H54 (cell line): ENCODE data around the gene PHRF1.
"Not testable (repeated sequence)": the region's sequence is repeated elsewhere in the genome, so short reads cannot be mapped to it uniquely, and the experiment has no call there.

ENCODE experiments used
- DNase-seq: peaks from one replicate; pipeline ENCODE4 v3.0.0; 2011; ENCODE audit warnings: low spot score, mixed read lengths; ENCODE audit not compliant: insufficient read length
- FAIRE-seq: peaks from 3 replicates; lab custom pipeline; 2011; peaks lifted over from hg19 to GRCh38; lab: Jason Lieb, UNC
- POLR2A ChIP-seq: IDR thresholded peaks from 2 replicates; pipeline ENCODE4 v1.6.1; 2011; ENCODE audit warnings: low read depth, mild to moderate bottlenecking, low read length

Gene PHRF1

DNA sequence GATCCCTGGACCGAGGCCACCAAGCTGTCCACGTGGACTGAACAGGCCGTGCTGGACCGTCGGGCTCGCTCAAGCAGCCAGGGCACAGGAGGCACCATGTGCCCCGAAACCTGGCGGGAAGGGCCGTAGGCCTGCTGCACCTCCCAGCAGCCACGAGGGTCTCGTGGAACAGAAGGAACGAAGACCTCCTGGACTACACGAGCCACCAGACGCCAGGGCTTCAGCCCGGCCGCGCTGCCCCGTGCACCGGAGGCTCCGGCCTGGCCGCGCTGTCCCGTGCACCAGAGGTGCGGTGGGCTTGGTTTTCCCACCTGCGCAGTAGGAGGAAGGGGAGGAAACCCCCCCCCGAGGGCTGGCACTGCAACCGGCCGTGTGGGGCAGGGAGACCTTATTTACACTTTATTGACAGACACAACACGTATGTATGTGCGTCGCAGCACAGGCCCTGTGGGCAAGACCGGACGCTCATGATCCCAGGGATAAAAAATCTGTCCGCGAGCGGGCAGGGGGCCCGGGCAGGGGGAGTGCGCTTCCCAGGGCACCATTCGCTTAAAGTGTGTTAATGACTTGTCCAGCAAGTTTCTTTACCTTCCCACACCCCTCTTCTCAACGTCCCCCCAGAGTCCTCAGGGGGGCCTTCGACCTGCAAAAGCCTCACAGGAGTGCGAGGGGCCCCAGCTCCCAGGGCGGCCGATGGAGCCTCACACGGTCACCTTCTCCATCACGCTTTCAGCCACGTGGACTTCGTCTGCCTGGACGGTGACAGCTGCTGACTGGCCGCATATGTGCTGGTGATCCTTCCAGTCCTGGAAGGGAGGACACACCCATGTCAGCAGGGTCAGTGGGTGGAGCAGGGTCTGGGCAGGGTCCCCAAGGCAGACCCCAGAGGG, 67.8 kb downstream of the PHRF1 start:
- no peak for TF ChIP-seq POLR2A
- DNase-seq (no peak), FAIRE-seq (no peak)

DNA sequence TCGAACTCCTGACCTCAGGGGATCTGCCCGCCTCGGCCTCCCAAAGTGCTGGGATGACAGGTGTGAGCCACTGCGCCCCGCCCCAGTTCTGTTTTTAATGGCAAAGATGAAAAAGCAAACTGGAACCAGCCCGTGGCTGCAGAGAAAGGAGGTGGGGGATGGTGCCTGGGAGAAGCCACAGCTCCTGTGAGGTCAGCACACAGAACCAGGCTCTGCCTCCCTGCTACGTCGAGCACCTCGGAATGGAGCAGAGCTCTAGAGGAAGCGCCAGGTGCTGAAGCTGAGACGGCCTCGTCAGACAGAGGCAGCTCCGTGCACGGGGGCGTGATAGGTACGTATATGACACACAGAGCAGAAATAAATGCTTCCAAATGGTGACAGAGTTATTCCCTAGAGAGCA, 69.3 kb downstream of the PHRF1 start:
- no peak for FAIRE-seq
- TF ChIP-seq POLR2A: no peak
- DNase-seq: no peak

DNA sequence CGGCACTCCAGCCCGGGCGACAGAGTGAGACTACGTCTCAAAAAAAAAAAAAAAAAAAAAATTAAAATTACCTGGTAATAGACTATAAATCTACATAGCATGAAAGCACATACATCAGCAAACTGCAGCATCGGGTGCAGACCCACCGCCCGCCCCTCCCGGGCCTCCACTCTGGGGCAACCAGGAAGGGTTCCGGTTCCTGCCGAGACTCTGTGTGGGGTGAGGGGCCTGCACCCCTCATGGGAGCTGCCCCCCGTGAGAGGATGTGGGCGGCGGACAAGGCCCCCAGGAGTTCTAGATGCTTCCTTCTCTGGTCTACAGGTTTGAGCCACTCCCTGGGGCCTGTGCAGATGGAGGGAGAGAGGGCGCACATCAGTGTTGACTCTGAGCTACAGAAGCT, 69.9 kb downstream of the PHRF1 start:
- TF ChIP-seq POLR2A: no peak
- no peak for FAIRE-seq
- DNase-seq: no peak

DNA sequence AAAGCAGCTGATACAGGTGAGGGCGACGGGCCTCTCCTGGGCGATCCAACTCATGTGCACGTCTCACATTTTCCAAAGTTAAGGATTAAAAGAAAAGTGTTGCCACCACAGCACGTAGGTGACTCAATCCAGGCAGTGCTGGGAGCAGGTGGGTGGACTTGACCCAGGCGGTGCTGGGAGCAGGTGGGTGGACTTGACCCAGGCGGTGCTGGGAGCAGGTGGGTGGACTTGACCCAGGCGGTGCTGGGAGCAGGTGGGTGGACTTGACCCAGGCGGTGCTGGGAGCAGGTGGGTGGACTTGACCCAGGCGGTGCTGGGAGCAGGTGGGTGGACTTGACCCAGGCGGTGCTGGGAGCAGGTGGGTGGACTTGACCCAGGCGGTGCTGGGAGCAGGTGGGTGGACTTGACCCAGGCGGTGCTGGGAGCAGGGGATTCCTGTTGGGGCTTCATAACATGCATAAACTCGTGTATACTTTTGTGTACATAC, 71.4 kb downstream of the PHRF1 start:
- DNase-seq, FAIRE-seq: not testable (repeated sequence)

DNA sequence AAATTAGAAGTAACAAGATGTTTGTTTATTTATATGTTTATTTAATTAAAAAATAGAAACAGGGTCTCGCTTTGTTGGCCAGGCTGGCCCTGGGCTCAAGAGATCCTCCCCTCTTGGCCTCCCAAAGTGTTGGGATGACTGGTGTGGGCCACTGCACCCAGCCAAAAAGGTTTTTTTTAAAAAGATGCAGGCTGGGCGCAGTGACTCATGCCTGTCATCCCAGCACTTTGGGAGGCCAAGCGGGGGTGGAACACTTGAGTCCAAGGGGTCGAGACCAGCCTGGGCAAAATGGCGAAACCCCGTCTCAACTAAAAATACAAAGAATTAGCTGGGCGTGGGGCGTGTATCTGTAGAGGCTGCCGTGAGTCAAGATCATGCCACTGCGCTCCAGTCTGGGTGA, 74.2 kb downstream of the PHRF1 start:
- TF ChIP-seq POLR2A: no peak
- no peak for FAIRE-seq
- no peak for DNase-seq

DNA sequence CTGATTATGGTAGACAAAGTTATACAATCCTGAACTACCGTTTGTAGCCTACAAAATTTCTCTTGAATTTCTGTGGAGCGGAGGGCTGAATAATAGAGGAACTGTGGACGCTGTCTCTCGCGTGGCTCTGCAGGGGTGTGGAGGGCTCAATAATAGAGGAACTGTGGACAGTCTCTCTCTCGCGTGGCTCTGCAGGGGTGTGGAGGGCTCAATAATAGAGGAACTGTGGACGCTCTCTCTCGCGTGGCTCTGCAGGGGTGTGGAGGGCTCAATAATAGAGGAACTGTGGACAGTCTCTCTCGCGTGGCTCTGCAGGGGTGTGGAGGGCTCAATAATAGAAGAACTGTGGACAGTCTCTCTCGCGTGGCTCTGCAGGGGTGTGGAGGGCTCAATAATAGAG, 76.9 kb downstream of the PHRF1 start:
- DNase-seq, FAIRE-seq: not testable (repeated sequence)

DNA sequence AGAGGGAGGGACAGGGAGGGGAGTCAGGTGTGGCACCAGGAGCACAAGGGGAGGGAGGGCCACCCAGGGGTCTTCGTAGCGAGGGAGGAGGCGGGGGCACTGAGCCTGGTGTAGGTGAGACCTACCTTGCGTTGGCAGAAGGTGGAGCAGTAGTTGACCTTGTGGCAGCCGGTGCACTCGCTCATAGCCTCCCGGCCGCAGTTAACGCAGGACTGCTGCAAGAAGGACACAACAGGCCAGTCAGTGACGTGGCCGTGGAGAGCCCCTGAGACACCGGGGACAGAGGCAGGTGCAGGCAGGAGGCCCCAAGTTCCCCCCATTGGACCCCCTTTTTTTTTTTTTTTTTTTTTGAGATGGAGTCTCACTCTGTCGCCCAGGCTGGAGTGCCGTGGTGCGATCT, 77.6 kb downstream of the PHRF1 start:
- DNase-seq (no peak), FAIRE-seq (no peak)
- TF ChIP-seq POLR2A: no peak

DNA sequence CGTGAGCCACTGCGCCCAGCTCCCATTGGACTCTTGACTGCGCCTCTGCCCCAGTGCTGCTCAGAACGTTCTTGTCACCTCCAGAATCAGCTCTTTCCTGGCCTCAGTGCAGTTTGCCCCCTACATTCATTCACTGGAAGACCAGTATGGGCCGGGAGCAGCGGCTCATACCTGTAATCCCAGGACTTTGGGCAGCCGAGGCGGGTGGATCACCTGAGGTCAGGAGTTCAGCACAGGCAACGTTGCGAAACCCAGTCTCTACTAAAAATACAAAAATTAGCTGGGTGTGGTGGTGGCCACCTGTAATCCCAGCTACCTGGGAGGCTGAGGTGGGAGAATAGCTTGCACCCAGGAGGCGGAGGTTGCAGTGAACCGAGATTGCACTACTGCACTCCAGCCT, 78.2 kb downstream of the PHRF1 start:
- not testable (repeated sequence) for DNase-seq, FAIRE-seq

DNA sequence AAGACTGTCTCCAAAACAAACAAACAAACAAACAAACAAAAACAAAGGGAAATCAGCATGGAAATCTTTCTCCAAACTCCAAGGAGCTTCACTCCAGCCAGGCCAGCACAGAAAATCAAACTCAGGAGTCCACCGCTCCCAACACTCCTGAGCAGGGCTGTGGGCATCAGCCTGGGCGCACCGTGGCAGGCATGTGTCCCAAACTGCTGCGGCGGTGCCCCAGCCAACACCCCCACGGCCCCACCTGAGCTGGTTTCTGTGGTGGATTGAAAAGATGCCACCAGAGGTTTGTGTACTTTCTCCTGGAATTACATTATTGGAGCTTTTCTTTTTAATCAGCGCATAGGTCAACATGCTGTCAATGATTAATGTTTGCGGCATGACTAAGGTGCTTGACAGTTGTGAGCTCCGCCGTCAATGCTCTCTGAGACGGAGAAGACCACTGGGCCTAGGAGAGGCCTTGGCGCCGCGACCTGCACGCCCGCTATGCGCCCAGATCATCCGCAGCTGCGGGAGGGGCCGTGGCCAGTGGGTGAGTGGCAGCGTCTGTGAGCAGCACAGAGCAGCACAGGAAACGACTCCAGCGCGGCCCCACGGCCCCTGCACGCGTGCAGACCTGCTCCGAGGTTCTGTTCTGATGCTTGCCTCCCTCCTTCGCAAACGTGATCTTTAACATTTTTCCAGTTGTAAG, 78.9 kb downstream of the PHRF1 start:
- DNase-seq (no peak), FAIRE-seq (no peak)
- no peak for TF ChIP-seq POLR2A

DNA sequence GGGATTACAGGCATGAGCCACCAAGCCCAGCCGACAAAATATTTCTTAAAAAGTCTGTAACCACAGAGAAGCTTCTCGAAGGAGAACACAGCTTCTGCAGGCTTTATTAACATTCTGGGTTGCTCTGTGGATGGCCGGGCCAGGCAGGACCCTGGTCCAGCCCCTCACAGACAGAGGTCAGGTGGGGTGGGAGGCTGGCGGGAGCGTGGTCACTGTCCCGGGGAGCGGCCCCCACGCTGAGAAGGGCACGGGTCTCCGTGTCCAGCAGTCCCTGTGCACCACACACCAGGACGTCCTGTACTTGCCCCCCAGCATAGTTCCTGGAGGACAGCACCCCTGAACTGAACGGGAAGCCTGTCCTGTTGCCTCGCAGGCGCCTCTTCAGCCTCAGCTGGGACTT, 80.2 kb downstream of the PHRF1 start:
- DNase-seq: no peak
- no peak for FAIRE-seq
- no peak for TF ChIP-seq POLR2A

DNA sequence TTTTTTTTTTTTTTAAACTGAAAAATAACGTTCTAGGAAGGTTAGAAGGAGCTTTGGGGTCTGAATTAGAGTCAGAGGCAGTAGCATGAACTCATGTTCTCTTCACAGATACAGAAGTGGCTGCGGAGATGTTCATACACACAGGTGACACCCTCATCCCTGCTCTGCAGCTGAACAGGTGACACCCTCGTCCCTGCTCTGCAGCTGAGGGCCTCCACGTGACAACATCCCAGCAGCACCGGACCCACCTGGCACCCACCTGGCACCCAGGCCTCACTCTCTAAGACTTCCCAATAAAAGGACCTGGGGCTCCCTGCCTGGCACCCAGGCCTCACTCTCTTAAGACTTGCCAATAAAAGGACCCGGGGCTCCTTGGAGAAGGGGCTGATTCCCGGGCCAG, 80.6 kb downstream of the PHRF1 start:
- TF ChIP-seq POLR2A: no peak
- FAIRE-seq: no peak
- no peak for DNase-seq

DNA sequence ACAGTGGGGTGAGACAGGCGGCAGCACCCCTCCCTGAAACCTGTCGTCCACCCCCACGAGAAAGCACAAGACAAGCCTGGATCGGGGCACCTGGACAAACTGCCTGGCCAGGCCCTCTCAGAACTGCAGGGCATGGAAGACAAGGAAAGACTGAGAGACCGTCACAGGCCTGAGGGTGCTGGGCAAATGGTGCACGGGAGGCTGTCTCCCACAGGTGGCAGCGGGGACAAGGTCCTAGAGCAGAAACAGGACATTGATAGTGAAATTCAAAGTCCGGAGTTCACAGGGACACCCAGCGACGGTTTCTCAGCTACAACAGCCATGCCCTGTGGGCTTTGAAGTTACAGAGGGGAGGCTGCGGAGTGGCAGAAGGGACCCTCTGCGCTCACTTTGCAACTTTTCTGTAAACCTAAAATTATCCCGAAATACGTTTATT, 81.4 kb downstream of the PHRF1 start:
- no peak for TF ChIP-seq POLR2A
- DNase-seq (no peak), FAIRE-seq (no peak)

DNA sequence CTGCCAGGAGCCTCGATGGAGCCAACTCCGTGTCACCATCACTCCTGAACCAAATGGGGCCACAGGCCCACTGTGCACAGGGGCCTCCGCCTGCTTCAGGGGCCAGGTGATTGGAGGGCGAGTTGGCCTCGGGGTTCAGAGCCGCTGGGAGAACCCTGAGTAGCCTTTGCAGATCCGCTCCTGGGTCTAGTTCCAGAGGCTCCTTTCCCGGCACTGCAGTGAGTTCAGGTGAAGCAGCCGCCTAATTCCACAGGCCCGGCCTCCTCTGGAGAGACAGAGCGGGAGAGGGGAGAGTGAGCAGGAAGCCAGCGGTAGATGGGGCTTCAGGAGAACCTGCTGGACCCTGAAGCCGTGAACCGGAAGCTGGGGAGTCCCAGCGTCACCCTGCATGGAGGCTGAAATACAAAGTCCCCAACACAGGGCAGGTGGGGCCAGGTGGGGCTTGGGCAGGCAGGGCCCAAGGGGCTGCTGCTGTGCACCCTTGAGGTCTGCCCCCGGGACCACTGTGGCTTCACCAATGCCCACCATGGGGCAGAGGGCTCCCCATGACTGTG, 83.3 kb downstream of the PHRF1 start:
- DNase-seq (no peak), FAIRE-seq (no peak)
- TF ChIP-seq POLR2A: no peak

DNA sequence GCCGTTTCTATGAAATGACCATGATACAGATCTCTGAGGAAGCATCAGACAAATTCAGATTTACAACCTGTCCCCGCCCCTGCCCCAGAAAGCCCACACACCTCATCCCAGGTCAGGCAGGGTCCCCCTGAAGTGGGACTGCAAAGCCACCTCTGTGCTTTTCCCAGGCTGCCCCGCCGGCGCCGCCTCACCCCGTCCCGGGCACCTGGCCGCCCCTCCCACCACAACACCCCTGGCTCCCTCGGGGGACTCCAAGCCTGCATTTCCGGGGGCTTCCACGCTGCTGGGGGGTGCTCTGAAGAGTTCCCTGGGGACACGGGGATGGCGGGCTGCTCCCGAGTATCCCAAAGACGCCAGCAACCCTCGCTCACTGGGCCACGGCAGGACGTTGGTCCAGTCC, 84.0 kb downstream of the PHRF1 start:
- no peak for TF ChIP-seq POLR2A
- DNase-seq (no peak), FAIRE-seq (no peak)
